CD4-positive, alpha-beta T cell treated with Interleukin-6 for 4 hours (primary cell): ENCODE data around the gene CYTIP.

ENCODE experiments used
- DNase-seq: peaks from one replicate; pipeline ENCODE4 v3.0.0-alpha.2; 2020; ENCODE audit warnings: mixed read lengths

CYTIP gene

DNA sequence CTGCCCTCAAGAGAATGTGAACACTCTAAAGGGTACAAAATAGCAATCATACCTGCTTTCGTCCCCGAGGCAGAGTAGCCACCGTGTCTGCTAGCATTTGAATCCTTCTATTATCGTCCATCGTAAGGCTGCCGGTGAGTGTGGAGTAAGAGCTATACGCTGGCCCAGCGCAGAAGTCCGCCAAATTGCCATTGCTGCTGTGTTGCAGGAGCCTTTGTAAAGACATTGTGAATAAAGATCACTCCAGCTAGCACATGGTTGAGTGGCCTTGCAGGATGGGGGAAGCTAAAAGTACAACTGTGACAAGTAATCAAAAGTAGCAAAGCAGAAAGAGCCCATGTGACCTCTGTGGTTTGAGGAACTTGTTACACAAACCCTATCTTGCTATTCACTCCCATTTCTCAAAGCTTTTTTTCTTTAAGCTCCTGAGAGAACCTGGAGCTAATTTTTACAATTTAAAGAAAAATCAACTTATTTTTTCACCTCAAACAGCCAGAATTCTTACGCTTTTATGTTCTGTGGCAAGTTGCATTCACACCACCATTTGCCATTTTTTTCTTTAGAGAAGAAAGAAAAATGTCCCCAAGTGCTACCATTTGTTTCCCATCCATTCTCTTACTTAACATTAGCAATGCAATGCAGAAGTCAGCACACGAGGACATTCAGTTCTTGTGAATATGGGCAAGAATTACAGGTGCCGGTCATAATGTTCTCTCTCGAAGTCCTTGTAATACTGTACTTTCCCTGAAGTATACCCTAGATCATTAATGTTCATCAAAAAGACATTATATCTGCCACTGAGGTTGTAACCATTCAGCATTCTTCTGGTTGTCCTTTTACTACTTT lies at the start of gene CYTIP:
TSS of gene CYTIP (minus strand) at position 295 of the 846 bp plus-strand sequence. CDS start at position 226, 69 bp downstream.
- DNase-seq = peak; percentile 74

- peak; percentile 84 for DNase-seq
These were observed 48.4 kb upstream of the CYTIP start for GRCh38 chr2:157492189-157492773.

- no peak for DNase-seq
These were observed 46.1 kb upstream of the CYTIP start for GRCh38 chr2:157489983-157490382.

- DNase-seq = no peak
These were observed 45.0 kb upstream of the CYTIP start for GRCh38 chr2:157488877-157489276.

DNA sequence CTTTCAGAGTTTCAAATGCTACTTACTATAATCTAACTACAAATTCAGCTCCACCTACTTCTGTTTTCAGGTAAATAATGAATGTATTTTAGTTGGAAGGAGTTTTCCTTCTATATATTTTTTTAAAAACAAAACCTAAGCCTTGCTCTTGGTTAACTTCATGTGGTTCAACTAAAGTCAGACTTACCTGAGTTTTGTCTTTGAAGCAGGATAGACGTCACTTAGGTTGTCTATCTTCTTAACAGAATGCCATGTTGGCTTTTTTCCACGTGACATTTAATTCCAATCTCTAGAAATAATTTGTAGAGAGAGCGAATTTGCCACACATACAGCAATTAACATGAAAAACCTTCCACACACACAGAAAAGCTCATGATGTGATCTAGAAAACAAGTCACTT lies 43.9 kb upstream of the CYTIP start:
- no peak for DNase-seq

DNA sequence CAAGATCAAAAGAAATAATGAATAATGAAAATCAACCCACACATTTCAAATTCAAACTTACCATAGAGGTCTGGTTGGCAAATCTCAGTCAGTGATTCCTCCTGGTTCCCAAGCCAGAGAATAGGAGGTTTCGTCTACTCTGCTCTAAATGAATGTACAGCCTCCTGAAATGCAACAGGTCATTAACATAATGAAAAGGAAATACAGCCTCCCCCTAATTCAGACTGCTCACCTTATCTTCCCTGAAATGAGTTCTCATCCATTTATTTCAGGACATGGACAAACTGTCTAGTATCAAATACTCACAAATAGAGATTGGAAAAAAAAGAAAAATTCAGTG lies 43.4 kb upstream of the CYTIP start:
- DNase-seq = no peak

DNA sequence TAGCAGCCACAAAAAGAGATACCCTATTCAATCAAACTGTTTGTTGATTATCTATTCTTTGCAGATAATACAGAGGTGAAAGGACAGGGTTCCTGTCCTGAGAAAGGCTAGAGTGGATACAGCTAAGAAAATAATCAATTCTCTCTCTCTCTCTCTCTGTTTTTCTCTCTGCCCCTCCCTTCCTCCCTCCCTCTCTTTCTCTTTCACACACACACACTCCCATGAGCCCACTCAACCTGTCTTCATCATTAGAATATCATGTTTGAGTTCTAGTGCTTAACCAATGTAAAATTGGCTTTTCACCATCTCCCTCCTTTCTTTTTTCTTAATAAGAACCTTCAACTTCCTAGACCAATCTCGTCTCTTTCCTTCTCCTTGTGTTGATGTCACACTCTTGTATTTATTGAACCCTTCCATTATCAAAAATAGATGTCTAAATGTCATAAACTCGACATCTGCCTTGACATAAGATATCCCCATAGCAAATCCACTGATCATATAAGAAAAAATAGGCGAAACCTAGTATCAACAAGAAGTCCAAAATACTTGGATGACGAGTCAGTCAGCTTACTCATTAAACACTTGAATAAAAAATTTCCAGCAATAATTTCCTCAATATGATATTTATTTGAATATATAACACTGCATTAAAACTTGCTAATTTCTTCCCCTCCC lies 42.8 kb upstream of the CYTIP start:
- DNase-seq = no peak

DNA sequence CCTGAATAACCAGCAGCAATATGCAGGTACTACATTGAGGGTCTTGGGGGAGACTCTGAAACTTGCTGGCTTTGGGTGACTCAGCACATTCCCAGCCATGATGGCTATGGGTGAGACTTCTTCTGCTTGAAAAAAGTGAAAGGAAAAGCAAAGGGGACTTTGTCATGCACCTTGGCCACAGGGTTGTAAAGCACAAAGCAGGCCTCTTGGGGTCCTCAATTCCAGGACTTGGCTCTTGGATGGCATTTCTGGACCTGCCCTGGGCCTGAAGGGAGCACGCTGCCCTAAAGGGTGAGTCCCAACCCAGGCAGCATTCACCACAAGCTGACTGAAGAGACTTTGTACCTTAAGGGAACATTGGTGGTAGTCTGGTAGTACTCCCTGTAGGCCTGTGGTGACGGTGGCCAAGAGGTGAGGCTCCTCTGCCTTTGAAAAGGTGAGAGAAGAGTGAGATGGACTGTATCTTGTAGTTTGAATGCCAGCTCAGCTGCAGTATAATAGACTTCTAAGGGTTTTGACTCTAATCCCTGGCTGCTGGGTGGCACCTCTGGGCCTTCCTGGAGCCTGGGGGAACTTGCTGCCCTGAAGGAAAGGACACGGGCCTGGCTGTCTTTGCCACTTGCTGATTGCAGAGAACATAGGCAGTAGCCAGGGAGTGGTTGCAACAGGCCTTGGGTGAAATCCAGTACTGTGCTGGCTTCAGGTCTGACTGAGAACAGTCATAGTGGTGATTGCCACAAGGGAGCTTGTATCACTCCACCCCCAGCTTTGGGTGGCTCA lies 36.5 kb upstream of the CYTIP start:
- DNase-seq = no peak

DNA sequence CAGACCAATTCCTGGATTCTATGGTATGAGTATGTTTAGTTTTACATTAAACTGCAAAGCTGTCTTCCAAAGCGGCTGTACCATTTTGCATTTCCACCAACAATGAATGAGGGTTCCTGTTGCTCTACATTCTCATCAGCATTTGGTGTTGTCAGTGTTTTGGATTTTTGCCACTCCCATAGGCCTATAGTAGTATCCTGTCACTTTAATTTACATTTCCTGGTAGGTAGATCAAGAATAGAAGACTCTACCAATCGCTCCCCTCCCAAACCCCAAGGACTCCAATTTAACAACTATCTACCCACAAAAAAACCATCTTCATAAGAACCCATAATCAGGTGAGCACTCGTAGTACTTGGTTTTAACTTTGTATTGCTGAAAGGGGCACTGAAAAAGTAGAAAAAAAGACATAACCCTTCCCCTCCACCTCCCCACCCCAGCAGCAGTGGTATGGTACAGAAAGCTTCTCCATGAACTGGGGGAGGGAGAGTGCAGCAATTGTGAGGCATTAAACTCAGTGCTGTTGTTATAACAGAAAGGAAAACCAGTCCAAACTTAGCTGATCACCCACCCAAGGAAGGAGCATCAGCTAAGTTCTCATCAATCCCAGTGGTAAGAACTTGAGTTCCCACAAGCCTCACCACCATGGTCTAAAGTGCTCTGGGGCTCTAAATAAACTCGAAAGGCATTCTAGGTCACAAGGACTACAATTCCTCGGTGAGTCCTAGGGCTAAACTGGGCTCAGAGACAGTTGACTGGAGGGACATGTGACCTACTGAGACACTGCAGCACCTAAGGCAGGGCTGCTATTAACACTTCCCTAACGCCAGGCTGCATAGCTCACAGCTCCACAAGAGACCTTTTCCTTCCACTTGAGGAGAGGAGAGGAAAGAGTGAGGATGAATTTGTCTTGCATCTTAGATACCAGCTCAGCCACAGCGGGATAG lies 35.5 kb upstream of the CYTIP start:
- no peak for DNase-seq

DNA sequence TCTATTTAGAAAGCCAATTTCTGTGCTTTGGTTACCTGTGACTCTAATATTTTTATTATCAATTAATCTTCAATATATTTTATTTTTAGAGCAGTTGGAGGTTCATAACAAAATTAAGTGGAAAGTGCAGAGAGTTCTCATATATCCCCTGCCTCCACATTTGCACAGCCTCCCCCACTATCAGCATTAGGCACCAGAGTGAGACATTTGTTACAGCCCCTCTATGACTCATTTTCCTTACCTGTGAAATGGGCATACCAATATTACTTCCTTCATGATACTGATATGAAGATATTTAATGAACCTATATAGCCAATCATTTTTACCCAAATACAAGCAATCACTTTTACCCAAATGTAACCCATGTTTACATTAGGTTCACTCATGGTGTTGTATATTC lies 34.0 kb upstream of the CYTIP start:
- DNase-seq = no peak

GRCh38 chr2:157476953-157477709 lies 33.2 kb upstream of the CYTIP start:
- peak; percentile 21 for DNase-seq

GRCh38 chr2:157475722-157476390 lies 32.0 kb upstream of the CYTIP start:
- no peak for DNase-seq

- DNase-seq = no peak
These were observed 29.7 kb upstream of the CYTIP start for GRCh38 chr2:157473581-157473980.

DNA sequence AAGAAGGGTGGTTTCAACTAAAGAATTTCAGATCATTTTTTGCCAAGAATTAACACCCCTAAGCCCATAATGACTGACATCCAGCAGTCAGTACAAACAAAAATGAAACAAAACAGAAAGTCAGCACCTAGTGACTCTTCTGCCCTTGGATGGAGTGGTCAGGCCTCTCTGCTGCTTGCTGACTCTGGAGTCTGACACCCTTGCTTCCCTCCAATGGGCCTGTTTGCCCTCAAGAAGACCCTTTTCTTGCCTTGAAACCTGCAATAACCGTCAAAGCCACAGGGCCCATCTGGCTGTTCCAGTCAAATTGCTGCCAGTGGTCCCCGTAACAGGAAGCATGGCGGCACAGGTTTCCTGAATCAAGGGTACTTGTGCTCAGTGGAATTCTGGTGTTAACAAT lies 27.2 kb upstream of the CYTIP start:
- DNase-seq = no peak

DNA sequence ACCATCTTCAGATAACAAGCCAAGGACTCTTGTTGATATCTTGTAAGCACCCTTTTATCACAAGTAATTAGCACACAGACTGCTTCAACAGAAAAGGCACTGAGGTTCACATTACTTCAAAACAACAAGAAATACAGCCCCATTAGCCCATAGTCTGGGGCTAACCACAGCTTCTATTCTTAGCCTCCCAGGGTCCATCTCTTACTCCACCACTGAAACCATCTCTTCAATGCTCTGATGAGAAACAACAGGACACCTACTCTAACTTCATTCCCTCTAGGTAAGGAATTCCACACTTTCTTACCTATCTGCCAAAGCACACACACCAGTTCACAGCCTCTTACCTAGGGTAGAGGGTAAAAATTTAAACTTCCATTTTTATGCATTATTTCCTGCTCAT lies 26.4 kb upstream of the CYTIP start:
- no peak for DNase-seq

DNA sequence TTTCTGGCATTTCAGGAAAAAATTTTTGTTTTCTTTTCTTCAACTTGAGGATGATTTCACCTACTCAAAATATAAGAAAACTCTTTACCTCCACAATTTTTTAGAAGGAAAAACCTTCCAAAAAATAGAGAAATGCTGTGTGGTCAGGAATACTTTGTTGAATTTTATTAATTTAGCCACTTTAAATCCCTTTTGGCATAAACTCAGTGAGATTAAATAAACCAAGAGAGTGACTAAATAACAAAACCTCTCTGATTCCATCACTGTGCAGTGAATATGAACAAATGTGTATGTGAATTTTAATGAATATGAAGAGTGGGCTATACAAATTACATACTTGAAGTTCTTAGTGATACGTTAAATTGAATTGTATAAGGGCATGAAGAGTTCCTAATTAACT lies 25.8 kb upstream of the CYTIP start:
- DNase-seq = no peak

- peak; percentile 19 for DNase-seq
These were observed 25.2 kb upstream of the CYTIP start for GRCh38 chr2:157468931-157469708.

- no peak for DNase-seq
These were observed 22.9 kb upstream of the CYTIP start for GRCh38 chr2:157466764-157467163.

- no peak for DNase-seq
These were observed 21.7 kb upstream of the CYTIP start for GRCh38 chr2:157465554-157465953.

- DNase-seq = no peak
These were observed 19.1 kb upstream of the CYTIP start for GRCh38 chr2:157463002-157463401.
